Lung (tissue), 12 donors: ENCODE results near the gene CRYGD. TPM values are rescaled to one million over a fixed set of nuclear protein-coding genes. Genes with fewer than 3 reads are reported as not detected.
A peak's percentile ranks its signal among the peaks of the same experiment; 100 is the strongest.

Experiments used
- ATAC-seq: fragments of 200-7000 bp; cut with Tn5 transposase; one replicate; pipeline ENCODE4 v1.9.1; 2020; ENCODE audit warnings: moderate number of reproducible peaks; ENCODE audit not compliant: insufficient read depth, low FRiP score
- DNase-seq, 3 donors: peaks; one replicate each; pipeline ENCODE4 v3.0.0-alpha.2; 2013 to 2017
- H3K27ac ChIP-seq, 2 donors: one replicate each; pipeline ENCODE4 v1.5.1; 2013; ENCODE audit warnings: mild to moderate bottlenecking in 2 of 2, moderate library complexity in 2 of 2, control low read depth in 1 of 2, inconsistent platforms in 1 of 2, low read depth in 1 of 2, low read length in 1 of 2
- H3K27me3 ChIP-seq, 3 donors: one replicate each; pipeline ENCODE4 v1.5.1; 2013; ENCODE audit warnings: low read length in 2 of 3; ENCODE audit not compliant: control insufficient read depth in 3 of 3, insufficient read depth in 3 of 3
- H3K36me3 ChIP-seq, 4 donors: one replicate each; pipeline ENCODE4 v1.5.1; 2013; ENCODE audit warnings: low read length in 4 of 4, mild to moderate bottlenecking in 1 of 4, moderate library complexity in 1 of 4; ENCODE audit not compliant: control insufficient read depth in 4 of 4, insufficient read depth in 4 of 4
- H3K4me1 ChIP-seq, 5 donors: one replicate each; pipeline ENCODE4 v1.5.1; 2013; ENCODE audit warnings: low read length in 5 of 5, mild to moderate bottlenecking in 2 of 5, moderate library complexity in 1 of 5; ENCODE audit not compliant: control insufficient read depth in 5 of 5, insufficient read depth in 5 of 5
- H3K4me3 ChIP-seq: one replicate; pipeline ENCODE4 v1.5.1; 2013; ENCODE audit warnings: mild to moderate bottlenecking, control low read depth, moderate library complexity
- H3K9ac ChIP-seq, 2 donors: one replicate each; pipeline ENCODE4 v1.5.1; 2013; ENCODE audit warnings: low read length in 2 of 2, control low read depth in 1 of 2; ENCODE audit not compliant: insufficient read depth in 1 of 2
- H3K9me3 ChIP-seq, 4 donors: one replicate each; pipeline ENCODE4 v1.5.1; 2013; ENCODE audit warnings: low read length in 3 of 4, mild to moderate bottlenecking in 1 of 4, moderate library complexity in 1 of 4; ENCODE audit not compliant: control insufficient read depth in 4 of 4, insufficient read depth in 3 of 4
- whole genome bisulfite sequencing, 2 donors: extraction: QIAGEN DNeasy Blood & Tissue Kit; methylation state at CpG; one replicate each; pipeline ENCODE4 v1.1.7; 2013; 5-methylcytosine and 5-hydroxymethylcytosine counted together
- polyA plus RNA-seq, 2 donors: library from polyadenylated mRNA; stranded (reverse); fragments of 200-250 nt; gene quantifications; one replicate each; pipeline ENCODE4 v1.2.1, GENCODE V29; 2013
- total RNA-seq, 2 donors: library from RNA; depleted of rRNA in 1 of 2; stranded (reverse); fragments of >200 nt in 1 of 2; gene quantifications; one replicate each; pipeline ENCODE4 v1.2.1, GENCODE V29; 2014 to 2021
- TF ChIP-seq, protein P1 (sequence below): IDR thresholded peaks from 2 replicates; pipeline ENCODE4 v1.5.1; 2012; ENCODE audit warnings: mild to moderate bottlenecking; ENCODE audit errors: control extremely low read depth, extremely low read depth
- donor health status: control.
- donor health status: control.
- donor health status: Bipolar disorder and iron deficiency.
- donor health status: healthy.
- donor health status: DM: yes; HTN: yes; CAD: no.

The CRYGD gene
- total and polyA plus RNA-seq, 4 donors: not detected

DNA sequence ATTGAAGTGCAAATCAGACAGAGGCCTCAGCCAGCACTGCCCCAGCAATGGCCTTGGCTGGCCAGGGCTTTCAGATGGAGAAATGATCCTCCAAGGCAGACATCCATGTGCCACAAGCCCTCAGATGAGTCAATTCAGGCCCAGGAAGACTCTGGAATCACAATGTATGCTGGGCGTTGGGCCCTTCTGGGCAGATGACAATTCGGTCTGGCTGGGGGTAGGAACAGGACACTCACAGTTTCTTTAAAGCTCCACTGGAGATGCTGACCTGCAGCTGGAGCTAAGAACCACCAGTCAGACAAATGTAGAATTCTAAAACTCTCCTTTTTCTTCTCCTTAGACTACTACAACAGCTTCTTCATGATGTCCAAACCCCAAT is 12.4 kb upstream of the CRYGD start:
- Histone ChIP-seq H3K9ac (no peak overlapping the region), H3K27ac (peak overlapping the region in 1 of 2 donors; percentile 24), H3K4me1 (no peaks in the 10 kb centered on the region), H3K4me3 (no peak overlapping the region), H3K27me3 (no peaks in the 10 kb centered on the region), H3K9me3 (peaks cover 0 to 5% (median 0%) of the 10 kb centered on the region in 4 donors), H3K36me3 (no peaks in the 10 kb centered on the region)
- no peak for DNase-seq
- WGBS, 2 donors: 93 to 95% methylated on average over 2 of the region's 2 CpGs
- no peak for ATAC-seq
- TF ChIP-seq, protein P1, sequence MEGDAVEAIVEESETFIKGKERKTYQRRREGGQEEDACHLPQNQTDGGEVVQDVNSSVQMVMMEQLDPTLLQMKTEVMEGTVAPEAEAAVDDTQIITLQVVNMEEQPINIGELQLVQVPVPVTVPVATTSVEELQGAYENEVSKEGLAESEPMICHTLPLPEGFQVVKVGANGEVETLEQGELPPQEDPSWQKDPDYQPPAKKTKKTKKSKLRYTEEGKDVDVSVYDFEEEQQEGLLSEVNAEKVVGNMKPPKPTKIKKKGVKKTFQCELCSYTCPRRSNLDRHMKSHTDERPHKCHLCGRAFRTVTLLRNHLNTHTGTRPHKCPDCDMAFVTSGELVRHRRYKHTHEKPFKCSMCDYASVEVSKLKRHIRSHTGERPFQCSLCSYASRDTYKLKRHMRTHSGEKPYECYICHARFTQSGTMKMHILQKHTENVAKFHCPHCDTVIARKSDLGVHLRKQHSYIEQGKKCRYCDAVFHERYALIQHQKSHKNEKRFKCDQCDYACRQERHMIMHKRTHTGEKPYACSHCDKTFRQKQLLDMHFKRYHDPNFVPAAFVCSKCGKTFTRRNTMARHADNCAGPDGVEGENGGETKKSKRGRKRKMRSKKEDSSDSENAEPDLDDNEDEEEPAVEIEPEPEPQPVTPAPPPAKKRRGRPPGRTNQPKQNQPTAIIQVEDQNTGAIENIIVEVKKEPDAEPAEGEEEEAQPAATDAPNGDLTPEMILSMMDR: no peak

DNA sequence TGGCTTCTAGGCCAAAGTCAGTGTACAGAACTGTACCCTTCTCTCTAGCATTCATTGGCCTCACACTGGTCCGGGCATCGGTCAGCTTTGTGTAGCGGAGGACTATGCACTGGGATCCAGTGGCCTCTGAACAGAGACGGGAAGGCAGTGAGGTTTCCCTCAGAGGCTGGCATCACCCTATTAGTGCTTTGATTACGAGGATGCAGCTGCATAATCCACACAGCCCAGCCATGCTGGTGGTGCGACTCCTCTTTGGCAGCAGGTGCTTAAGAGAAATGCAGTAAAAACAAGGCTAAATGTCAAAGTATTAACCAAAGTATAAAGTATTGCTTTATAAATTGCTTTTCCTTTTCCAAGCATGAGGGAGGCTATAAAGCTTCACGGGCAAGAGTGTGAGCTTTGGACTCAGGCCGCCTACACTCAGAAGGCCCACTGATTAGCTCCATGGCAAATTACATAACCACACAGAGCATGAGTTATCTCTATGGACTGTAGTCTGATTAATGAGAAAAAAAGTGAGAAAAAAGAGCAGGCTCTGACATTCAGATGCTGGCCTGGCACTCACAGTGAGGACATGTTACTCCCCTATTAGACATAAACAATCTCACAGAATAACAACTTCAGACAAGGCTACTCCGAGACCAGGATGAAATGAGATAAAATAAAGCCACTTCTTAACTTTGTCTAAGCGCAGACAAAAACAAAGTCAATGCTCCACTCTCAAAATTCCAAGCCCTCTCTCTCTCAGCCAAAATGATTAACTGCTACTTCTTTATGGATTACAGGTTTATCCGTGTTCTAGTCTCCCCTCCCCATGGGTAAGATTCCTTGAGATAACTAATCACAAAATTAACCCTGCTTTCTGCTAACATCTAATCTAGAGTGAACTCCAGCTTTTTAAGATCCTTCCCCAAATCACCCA is 11.7 kb upstream of the CRYGD start:
- H3K4me1 ChIP-seq: no peaks in the 10 kb centered on the region
- peaks cover 0 to 5% (median 0%) of the 10 kb centered on the region in 4 donors for H3K9me3 ChIP-seq
- WGBS, 2 donors: 85 to 92% methylated on average over 11 of the region's 11 CpGs
- no peaks in the 10 kb centered on the region for H3K36me3 ChIP-seq
- no peak overlapping the region for H3K9ac ChIP-seq
- H3K27me3 ChIP-seq: no peaks in the 10 kb centered on the region
- H3K4me3 ChIP-seq: no peak overlapping the region
- ATAC-seq (no peak), DNase-seq (peak in 1 of 3 donors; percentile 6)
- H3K27ac ChIP-seq: no peak overlapping the region
- TF ChIP-seq, protein P1: no peak

DNA sequence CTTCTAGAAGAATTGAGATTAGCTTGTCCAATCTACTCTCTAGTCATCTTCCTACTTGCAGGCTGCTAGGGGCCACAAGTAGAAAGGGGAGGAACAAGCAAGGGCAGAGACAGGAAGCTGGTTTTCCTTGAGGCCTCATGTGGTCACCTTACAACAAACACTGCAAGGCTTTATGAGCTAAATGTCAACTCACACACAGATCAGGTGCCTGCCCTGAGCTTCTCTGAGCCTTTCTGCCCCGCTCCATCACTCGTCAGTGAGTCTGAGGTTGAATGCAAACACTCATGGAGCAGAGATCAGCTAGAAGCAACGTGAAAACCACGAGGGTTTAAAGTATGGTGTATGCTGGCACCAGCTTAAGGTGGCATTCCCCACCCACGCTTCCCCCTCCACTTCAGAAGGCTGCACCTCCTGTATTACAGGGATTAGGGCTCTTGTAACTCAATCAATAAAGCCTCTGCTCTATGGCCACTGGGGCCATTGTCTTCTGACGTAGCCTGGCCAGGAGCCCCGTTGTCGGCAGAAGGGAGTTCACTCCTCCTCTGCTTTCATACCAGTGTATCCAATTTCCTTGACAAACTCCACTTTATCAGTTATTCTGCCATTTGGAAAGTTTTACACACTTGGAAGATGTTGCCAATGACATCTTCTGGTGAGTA is 10.7 kb upstream of the CRYGD start:
- Histone ChIP-seq H3K9me3 (peaks cover 0 to 5% (median 0%) of the 10 kb centered on the region in 4 donors), H3K27me3 (no peaks in the 10 kb centered on the region), H3K27ac (no peak overlapping the region), H3K4me3 (no peak overlapping the region), H3K9ac (no peak overlapping the region), H3K4me1 (no peaks in the 10 kb centered on the region), H3K36me3 (no peaks in the 10 kb centered on the region)
- 23 to 30% methylated on average over 8 of the region's 8 CpGs for WGBS, 2 donors
- ATAC-seq (no peak), DNase-seq (peak in 1 of 3 donors; percentile 8)
- TF ChIP-seq, protein P1: no peak
